Measurements from ENCODE around the gene SEMA5A.

SEMA5A gene

DNA sequence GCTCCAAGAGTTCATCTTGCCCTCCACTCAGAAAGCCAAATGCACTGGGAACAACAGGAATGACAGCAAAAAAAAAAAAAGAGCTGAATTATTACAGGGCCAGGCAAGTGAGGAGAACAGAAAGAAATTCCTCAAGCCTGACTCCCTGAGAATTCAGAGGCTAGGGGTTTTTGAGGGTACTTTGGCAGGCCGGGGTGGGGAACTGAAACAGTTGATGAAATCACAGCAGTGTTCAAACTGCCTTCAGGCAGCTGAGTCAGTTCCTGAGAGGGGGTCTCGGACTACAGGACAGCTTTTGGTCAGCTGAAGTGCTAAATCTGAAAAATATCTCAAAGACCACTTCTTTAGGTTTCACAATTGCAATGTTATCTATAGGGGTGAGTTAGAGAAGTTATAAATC, 419.4 kb downstream of the SEMA5A start:
- no peak for DNase-seq (ENCODE audit: low read depth in 2 of 3, low spot score in 2 of 3)

DNA sequence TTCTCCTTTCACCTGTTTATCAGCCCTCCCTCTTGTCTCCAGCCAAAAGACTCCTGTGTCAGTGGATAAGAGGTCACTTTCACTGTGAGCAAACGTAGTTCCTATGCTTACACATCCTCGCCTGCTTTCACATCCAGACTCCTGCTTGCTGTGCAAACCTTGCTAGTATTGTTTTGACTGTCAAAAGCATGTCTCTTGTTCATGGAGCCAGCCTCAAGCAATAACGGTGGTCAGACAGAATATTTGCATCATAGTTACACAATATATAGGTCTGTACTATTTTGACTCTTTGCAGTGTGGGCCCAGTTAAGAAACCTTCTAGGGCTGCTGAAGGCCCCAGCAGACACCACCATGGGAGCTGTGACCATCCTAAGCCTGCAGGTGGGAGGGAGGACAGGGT, 420.0 kb downstream of the SEMA5A start:
- no peak for DNase-seq (ENCODE audit: low read depth in 2 of 3, low spot score in 2 of 3)

DNA sequence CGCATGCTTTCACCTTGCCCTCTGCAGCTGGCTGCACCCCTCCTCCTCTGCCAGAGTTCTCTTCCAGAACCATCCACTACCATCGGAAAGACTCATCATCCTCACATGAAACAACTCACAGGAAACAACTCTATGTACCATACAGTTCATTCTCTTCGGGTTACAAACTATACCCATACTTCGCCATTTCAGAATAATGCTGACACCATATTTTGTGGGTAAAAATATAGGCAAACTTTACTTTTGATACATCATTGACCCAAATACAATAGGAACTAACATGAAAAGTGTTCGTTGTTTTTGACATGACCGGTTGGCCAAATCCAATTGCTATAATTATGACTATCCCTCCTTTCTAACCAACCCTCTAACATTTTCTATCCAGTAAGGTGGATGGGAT, 421.0 kb downstream of the SEMA5A start:
- DNase-seq (ENCODE audit: low read depth in 2 of 3, low spot score in 2 of 3) = no peak

DNA sequence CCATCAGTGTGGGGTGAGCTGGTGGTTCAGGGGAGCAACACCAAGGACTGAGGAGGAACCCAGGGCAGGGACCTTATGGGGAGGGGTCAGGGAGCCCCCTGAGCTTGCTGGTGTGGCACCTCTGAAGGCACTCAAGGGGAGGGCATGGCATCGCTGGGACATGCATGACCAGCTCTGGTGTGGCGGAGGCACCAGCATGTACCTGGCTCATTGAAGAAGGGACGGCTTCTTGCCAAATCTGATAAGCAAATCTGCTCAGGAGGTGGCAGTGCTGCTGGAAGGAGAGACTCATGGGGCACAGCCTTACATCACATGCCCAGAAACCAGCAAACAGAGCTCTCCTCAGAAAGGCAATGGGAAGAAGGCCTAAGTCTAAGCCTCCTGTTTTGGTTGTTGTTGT, 421.8 kb downstream of the SEMA5A start:
- no peak for DNase-seq (ENCODE audit: low read depth in 2 of 3, low spot score in 2 of 3)

DNA sequence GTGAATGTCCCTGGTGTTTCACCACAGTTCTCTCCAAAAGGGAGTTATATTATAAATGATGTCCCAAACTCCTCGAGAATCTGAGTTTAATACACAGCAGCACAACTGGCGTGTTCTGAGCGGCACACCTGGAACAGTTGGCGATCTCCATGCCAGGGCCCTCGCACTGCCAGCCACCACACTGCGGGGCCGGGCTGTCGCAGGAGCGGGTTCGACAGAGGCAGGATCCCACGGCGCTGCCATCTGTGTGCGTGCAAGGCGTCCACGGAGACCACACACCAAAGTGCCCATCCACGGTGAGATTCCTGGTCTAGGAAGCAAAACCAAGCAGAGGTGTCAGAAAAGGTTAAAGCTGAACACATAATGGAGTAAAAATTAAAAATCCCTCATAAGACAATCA, 423.3 kb downstream of the SEMA5A start:
- DNase-seq (ENCODE audit: low read depth in 2 of 3, low spot score in 2 of 3) = no peak

DNA sequence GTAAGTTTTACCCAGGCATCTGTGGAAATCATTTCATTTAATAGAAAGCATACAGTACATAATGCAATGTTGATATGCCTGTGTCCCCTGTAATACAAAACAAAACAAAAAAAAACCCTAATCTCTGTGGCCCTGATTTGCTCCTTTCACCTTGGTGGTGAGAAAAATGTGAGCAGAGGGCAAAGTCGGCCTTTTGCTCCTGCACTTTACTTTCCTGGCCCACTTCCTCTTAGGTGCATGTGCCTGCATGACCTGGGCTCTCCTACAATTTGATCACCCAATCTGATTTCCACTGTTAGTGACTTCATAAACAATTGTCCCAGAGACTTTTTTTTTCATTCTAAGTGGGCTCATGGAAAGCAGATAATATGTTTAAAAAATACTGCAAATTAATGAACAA, 424.3 kb downstream of the SEMA5A start:
- no peak for DNase-seq (ENCODE audit: low read depth in 2 of 3, low spot score in 2 of 3)

DNA sequence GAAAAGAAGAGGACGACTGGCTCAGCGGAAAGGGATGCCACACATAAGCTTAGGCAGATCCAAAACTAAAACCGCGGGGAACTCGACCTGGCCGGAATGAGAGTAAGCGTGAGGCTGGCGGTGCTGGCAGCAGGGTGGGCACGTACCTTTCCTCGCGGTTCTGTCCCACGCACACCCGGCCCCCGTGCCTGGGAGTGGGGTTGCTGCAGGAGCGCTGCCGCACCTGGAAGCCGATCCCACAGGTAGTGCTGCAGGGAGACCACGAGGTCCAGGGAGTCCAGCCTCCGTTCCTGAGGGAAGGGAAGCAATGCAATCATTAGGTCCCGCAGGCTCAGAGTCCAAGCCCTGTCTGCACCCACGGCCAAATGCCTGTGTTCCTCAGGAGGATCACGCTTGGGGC, 427.0 kb downstream of the SEMA5A start:
- no peak for DNase-seq (ENCODE audit: low read depth in 2 of 3, low spot score in 2 of 3)

DNA sequence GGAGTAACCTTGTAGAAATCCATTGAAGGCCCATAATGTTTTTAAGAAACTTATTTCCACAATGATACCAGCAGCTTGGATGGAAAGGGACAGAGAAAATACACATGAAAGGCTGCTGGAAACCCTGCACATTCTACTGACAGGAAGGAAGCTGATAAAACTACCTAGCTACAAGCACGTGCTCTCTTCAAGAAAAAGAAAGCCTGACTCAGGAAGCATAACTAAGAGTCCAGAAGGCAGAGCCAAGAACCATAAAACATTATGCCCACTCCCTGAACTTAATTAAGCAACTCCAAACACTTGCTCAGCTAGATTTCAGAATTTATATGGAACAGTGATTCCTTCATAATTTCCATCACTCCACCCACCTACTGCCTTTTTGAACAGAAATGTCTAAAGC, 430.8 kb downstream of the SEMA5A start:
- no peak for DNase-seq (ENCODE audit: low read depth in 2 of 3, low spot score in 2 of 3)

DNA sequence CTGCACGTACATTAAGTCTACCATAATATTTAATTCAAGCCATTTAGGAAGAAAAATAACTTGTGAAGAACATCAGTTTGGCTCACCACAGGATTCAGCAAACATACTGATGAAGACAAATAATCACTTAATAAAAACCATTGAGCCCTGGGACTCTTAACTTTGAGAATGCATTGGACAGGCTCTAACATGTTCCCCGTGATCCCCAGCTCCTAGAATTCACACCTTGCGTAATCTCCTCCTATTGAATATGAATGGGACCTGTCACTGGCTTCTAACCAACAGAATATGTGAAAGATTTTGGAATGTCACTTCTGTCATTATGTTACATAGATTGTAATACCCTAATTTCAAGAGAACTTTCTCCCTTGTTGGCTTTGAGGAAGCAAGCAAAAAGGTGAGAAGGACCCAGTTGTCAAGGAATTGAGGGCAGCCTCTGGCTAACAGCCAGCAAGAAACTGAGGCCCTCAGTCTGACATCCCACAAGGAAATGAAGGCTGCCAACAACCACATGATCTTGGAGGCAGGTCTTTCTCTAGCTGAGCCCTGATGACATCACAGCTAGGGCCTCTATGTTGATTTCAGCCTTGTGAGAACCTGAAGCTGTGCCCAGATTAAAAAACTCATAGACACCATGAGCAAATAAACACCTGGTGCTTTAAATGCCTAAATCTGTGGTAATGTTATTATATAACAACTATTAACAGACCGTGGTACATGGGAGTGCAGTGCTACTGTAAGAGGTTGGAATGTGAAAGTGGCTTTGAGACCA, 433.2 kb downstream of the SEMA5A start:
- no peak for DNase-seq (ENCODE audit: low read depth in 2 of 3, low spot score in 2 of 3)

DNA sequence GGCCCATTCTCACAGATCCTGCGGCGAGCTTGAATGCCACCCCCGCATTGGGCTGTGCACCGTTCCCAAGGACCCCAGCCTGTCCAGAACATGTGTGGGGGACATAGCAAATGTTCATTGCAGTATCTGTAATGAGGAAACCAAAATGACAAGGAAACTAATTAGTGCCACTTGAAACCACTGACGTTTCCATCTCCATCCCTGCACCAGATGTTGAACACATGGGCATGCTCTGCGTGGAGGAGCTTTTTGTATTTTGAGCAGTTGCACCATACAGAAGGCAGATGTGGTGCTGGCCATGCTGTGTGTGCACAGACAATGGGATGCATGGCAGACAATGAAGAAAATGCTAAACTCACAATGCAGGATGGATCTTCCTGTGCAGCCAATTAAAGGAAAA, 437.7 kb downstream of the SEMA5A start:
- DNase-seq (ENCODE audit: low read depth in 2 of 3, low spot score in 2 of 3) = no peak

DNA sequence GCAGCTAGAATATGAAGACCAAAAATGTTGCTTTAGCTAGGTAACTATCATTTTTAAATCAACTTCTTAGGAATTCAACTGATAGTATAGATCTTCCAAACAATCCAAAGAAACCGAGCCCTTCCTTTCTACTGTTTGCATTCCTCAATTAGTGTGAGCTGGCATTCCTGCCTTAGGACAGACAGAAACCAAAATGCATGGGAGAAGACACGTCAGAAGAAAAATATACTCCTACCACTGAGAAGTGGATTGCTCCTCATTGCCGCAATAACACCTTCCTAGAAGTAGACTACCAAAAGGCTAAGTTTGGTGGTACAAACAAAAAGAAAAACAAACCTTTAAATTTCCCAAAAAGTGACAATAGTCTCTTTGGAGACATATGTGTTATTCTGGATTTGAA, 440.0 kb downstream of the SEMA5A start:
- DNase-seq (ENCODE audit: low read depth in 2 of 3, low spot score in 2 of 3) = no peak

DNA sequence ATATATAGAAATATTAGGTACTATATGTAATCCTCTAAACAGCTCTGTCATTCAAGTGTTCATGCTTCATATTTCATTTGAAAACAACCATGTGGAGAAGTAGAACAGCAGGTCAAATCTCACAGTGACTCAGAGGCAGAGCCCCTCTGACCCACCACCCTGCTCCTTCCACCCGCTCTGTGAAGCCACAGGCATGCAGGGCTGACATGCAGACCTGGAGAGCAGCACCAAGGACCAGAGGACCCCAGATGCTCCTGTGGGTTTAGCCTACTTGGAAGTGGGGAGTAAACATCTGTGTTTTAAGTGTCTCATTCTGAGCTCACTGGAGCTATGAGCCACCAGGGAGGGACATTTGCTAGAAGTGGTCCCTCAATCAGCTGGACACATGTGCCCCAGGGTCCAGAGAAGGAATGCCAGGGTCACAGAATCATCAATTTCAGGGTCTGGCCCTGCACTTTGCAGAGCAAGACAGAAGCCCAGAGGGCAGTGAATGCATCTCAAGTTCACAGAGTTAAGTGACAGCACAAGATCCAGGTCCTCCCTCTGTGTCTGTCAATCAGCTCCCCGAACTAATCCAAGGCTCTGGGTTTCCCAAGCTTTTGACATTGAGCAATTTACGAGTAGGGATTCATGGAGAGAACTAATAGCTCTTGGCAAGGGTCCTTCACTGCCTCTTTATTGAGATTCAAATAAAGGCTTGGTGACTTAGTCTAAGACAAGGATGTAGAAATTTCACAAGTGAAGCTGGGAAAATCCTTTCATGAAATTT, 441.1 kb downstream of the SEMA5A start:
- DNase-seq (ENCODE audit: low read depth in 2 of 3, low spot score in 2 of 3) = no peak

DNA sequence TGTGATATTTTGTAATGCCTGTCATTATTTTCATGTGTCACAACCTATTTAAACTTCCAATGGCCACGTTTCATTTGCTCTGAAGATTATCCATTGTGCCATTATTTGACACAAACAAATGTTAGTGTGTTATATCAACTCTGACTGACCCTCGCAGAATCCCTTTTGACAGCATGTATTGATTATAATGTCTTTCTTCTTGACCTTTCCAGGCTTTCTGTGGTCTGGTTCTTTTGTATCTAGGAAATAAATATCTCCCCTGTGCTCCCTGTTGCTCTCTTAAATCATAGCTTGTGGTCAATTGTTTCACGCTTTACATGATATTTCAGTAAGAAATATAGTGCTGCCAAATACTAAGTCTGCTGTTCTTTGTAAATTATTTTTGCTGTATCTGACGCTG, 442.6 kb downstream of the SEMA5A start:
- no peak for DNase-seq (ENCODE audit: low read depth in 2 of 3, low spot score in 2 of 3)

DNA sequence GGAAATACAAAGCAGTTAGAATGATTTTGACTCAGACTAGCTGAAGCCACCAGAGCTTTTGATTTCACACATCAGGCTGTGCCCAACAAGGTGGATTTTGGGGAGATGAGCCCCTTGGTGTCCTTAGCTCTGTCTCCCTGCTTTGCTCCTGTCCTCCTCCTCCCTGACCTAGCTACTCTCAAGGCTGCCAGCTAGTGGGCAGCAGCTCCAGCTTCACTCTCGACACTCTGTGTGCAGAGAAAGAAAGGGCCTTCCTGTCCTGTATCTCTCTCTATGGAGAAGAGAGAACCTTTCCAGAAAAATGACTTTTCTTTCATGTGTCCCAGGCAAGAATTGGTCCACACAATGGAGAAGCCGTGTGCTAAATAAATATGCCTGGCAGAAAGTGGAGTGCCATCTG, 446.2 kb downstream of the SEMA5A start:
- DNase-seq (ENCODE audit: low read depth in 2 of 3, low spot score in 2 of 3) = no peak

DNA sequence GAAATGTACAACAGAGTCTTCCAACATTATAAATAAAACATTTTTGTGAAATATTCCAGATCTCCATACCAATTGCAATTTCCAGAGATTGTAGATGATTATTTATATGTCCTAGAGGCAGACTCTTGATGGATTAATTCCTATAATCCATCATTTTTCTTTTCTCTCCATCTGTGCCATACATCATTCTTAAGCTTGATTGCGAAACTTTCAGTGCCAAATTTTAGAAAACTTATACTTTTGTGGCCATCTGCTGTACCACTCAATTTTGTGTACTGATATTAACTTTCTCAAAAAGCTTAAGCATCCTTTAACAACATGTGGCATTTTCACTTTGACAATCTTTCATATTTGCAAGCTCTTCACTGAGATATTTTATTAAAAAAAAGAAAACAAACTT, 446.9 kb downstream of the SEMA5A start:
- no peak for DNase-seq (ENCODE audit: low read depth in 2 of 3, low spot score in 2 of 3)

DNA sequence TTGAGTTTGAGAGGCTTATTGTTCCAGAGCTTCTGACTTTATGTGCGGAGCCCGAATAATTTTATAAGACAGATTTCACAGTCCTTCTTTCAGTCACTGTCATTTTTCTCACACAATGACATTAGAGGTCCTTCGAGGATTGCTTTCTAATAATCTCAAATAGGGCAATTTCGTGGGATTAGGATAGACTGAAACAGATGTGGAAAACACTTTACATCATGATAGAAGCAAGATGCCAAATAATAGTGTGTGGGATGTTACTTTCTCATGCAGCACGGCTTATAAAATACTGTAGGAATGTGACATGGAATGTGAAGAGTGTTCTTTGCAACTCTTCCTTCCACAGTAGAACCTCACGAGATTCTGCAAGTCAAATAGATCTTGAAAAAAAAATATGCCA, 451.3 kb downstream of the SEMA5A start:
- DNase-seq (ENCODE audit: low read depth in 2 of 3, low spot score in 2 of 3) = no peak

DNA sequence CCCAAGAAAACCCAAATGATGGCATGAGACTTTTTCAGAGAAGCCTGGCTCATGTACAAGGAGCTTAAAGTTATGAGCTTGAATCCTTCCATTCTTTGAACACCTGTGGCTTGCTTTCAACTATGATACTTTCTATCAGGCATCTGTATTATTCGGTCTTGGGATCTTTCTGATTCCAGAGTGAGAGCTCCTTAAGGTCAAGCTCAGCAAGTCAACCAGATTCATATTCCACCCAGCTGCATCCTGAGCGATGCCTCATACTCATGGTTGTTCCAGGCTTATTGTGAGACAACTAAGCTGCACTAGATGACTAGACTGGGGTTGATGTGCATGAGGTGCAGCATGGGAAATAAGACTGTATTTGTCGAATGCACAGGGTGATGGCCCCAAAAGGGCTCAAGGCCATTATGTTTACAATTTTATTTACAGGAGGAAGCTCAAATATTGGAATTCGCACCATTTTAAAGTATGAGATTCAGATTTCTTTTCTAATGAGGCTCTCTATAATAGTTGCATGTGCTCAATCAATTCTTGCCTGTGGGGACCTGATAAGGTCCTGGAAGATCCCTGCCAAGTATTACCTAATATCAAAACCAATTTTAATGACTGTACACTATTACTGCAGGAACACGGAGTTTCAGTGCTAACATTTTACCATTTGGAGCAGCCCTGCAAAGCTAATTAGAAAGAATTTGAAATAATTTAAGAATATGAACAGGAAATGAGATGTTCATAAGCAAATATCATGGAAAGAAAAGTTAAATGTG, 453.8 kb downstream of the SEMA5A start:
- DNase-seq (ENCODE audit: low read depth in 2 of 3, low spot score in 2 of 3) = no peak

DNA sequence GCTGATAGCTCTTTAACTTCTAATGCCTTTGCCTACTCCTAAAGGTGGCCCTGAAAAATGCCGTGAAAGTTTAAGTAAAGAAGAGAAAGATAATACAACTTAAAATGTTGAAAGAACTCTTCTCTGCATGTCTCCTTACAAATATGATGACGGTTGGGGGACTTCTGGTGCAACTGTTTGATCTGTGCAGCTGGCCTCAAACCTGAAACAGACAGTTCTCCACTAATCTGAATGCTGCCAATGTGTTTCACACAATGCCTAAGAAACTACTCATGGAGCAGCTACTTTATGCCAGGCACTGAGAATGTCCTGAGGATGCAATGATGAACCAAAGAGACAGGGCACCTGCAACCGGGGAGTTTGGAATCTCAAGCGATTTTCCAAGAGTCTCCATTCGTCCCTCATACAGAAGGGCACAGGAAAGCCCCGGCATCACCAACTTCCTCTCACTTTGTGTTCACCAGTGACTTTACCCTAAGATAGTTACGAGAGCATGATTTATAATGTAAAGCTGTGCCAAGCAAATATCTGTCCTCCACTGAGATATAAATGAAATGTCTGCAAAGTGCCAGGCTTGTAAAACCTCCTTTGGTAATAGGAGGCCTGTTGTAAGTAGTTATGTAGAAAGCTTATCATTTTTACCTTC, 455.4 kb downstream of the SEMA5A start:
- no peak for DNase-seq (ENCODE audit: low read depth in 2 of 3, low spot score in 2 of 3)

DNA sequence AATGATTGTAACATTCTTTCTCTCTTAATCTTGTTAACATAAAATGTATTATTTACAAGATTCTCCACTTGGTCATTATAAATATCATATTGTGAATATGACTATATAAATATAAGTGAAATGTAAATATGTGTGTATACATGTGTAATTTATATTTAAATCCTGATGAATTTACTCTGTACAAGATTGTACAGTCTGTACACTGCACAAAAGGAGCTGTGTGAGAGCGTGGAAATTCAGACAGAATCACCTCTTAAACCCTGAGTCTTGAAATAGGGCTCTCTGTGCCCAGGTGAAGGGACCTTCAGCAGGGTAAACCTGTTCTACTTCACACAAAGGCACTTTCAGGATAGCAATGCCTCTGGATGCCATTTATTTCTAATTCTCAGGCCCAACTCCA, 456.0 kb downstream of the SEMA5A start:
- DNase-seq (ENCODE audit: low read depth in 2 of 3, low spot score in 2 of 3) = no peak

DNA sequence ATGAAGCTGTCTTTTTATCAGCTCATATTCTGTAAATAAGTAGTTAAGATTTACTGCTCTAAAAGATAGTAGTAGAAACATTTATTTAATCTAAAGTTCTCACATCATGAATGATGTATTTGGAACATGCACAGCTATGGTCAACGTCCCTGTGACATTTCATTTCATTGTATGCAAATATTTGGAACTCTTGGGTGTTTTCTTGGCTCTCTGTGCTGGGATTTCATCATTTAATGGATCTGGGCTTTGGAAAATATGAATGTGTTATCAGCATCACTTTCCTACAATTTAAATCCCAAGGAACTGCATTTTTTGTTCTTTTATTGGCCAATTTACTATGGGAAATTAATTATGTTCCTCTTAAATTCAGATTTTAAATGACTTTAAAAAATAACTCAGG, 462.9 kb downstream of the SEMA5A start:
- no peak for DNase-seq (ENCODE audit: low read depth in 2 of 3, low spot score in 2 of 3)

DNA sequence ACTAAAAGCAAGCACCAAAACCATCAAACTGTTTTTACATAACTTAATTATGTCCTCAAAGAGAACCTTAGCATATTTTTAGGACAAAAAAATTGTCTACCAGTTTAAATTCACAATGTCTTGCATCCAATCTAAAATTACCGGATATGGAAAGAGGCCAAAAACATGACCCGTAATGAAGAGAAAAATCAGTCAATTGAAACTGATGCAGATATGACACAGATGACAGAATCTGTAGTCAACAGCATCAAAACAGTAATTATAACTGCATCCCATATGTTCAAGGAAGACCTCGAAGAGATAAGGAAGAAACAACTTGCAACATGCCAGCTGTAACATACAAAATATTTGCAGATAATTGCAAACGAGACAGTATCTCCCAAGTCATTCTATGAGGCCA, 473.2 kb downstream of the SEMA5A start:
- no peak for DNase-seq (ENCODE audit: low read depth in 2 of 3, low spot score in 2 of 3)

DNA sequence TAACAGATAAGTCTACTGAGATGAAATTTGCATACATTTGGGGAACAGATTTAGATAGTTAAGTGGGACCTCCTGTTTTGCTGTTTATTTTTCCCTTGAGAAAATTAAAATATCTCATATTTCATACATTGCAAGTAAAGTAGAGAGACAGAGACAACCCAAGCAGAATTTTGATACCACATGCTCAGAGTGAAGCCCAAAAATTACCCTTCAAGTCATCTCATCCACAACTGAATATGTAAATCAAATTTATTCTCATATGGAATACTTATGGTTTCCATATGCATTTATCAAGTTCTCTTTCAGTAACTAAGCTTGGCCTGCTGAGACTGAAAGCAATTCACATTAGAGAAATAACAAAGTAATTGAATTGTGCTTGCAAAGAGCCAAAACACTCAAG, 474.4 kb downstream of the SEMA5A start:
- DNase-seq (ENCODE audit: low read depth in 2 of 3, low spot score in 2 of 3) = no peak

All from activated CD8-positive, alpha-beta memory T cell treated with anti-CD3 and anti-CD28 coated beads for 48 hours (primary cell).